Esophagus (tissue), 2 donors: Measurements from ENCODE around the gene JAM3. TPM values are rescaled to one million over a fixed set of nuclear protein-coding genes. Genes with fewer than 3 reads are reported as not detected.
"Not testable (repeated sequence)": the region's sequence is repeated elsewhere in the genome, so short reads cannot be mapped to it uniquely, and the experiment has no call there.

Experiments used
- H3K27ac ChIP-seq, 2 donors: one replicate each; pipeline ENCODE4 v1.5.1; 2013; ENCODE audit warnings: low read depth in 2 of 2, mild to moderate bottlenecking in 2 of 2, inconsistent platforms in 1 of 2, low read length in 1 of 2, moderate library complexity in 1 of 2
- H3K27me3 ChIP-seq, 2 donors: one replicate each; pipeline ENCODE4 v1.6.1; 2013; ENCODE audit warnings: low read length in 2 of 2, control low read depth in 1 of 2, mild to moderate bottlenecking in 1 of 2; ENCODE audit not compliant: insufficient read depth in 2 of 2, control insufficient read depth in 1 of 2
- H3K36me3 ChIP-seq, 2 donors: one replicate each; pipeline ENCODE4 v1.6.1; 2013; ENCODE audit warnings: low read length in 1 of 2; ENCODE audit not compliant: control insufficient read depth in 2 of 2, insufficient read depth in 2 of 2
- H3K4me1 ChIP-seq, 2 donors: one replicate each; pipeline ENCODE4 v1.6.1; 2013; ENCODE audit warnings: low read length in 1 of 2; ENCODE audit not compliant: control insufficient read depth in 2 of 2, insufficient read depth in 2 of 2
- H3K4me3 ChIP-seq, 2 donors: one replicate each; pipeline ENCODE4 v1.5.1; 2013; ENCODE audit warnings: low read length in 2 of 2, mild to moderate bottlenecking in 2 of 2, low read depth in 1 of 2, moderate library complexity in 1 of 2
- H3K9me3 ChIP-seq, 2 donors: one replicate each; pipeline ENCODE4 v1.6.1; 2013; ENCODE audit warnings: mild to moderate bottlenecking in 2 of 2, low read depth in 1 of 2, low read length in 1 of 2, moderate library complexity in 1 of 2; ENCODE audit not compliant: control insufficient read depth in 2 of 2, insufficient read depth in 1 of 2
- WGBS, 2 donors: extraction: QIAGEN DNeasy Blood & Tissue Kit; methylation state at CpG; one replicate each; pipeline ENCODE4 v1.1.7; 2013; 5-methylcytosine and 5-hydroxymethylcytosine counted together
- polyA plus RNA-seq, 2 donors: library from polyadenylated mRNA; stranded (reverse); fragments of 200-250 nt; gene quantifications; one replicate each; pipeline ENCODE4 v1.2.3, GENCODE V29; 2013
- donor health status: healthy with polysubstance abuse.
- donor health status: Bipolar disorder and iron deficiency.

JAM3 gene
- polyA plus RNA-seq, 2 donors, result 2.5 to 5.5 TPM

- not testable (repeated sequence) for H3K27me3 ChIP-seq, H3K27ac ChIP-seq, H3K4me3 ChIP-seq, H3K36me3 ChIP-seq, H3K9me3 ChIP-seq, H3K4me1 ChIP-seq
- 75 to 83% methylated on average over 8 of the region's 9 CpGs for WGBS, 2 donors
Observed at GRCh38 chr11:134092006-134092405, 23.1 kb downstream of the JAM3 start.

- Histone ChIP-seq H3K4me3 (no peak overlapping the region), H3K4me1 (no peaks in the 10 kb centered on the region), H3K36me3 (no peaks in the 10 kb centered on the region), H3K27me3 (no peaks in the 10 kb centered on the region), H3K27ac (no peak overlapping the region), H3K9me3 (no peaks in the 10 kb centered on the region)
- 85 to 89% methylated on average over 3 of the region's 3 CpGs for WGBS, 2 donors
Observed at GRCh38 chr11:134097166-134097565, 28.3 kb downstream of the JAM3 start.

- no peaks in the 10 kb centered on the region for H3K36me3 ChIP-seq
- H3K4me1 ChIP-seq, result no peaks in the 10 kb centered on the region
- no peaks in the 10 kb centered on the region for H3K9me3 ChIP-seq
- H3K27ac ChIP-seq, result no peak overlapping the region
- no peak overlapping the region for H3K4me3 ChIP-seq
- WGBS, 2 donors, result 84 to 90% methylated on average over 3 of the region's 3 CpGs
- no peaks in the 10 kb centered on the region for H3K27me3 ChIP-seq
Observed at GRCh38 chr11:134098566-134099184, 29.8 kb downstream of the JAM3 start.

- no peak overlapping the region for H3K4me3 ChIP-seq
- 80 to 87% methylated on average over 2 of the region's 2 CpGs for WGBS, 2 donors
- no peaks in the 10 kb centered on the region for H3K36me3 ChIP-seq
Observed at GRCh38 chr11:134100171-134100570, 31.3 kb downstream of the JAM3 start.

GRCh38 chr11:134101282-134101681, 32.4 kb downstream of the JAM3 start:
- no peaks in the 10 kb centered on the region for H3K36me3 ChIP-seq
- no peak overlapping the region for H3K4me3 ChIP-seq
- H3K9me3 ChIP-seq, result no peaks in the 10 kb centered on the region
- H3K4me1 ChIP-seq, result no peaks in the 10 kb centered on the region
- no peaks in the 10 kb centered on the region for H3K27me3 ChIP-seq
- H3K27ac ChIP-seq, result no peak overlapping the region

More at GRCh38 chr11:134100171-134100570, 31.3 kb downstream of the JAM3 start:
- H3K27me3 ChIP-seq, result no peaks in the 10 kb centered on the region
- H3K4me1 ChIP-seq, result no peaks in the 10 kb centered on the region
- H3K9me3 ChIP-seq, result no peaks in the 10 kb centered on the region
- no peak overlapping the region for H3K27ac ChIP-seq

GRCh38 chr11:134110252-134110815, 41.5 kb downstream of the JAM3 start:
- Histone ChIP-seq H3K27me3 (no peaks in the 10 kb centered on the region), H3K4me3 (no peak overlapping the region), H3K36me3 (no peaks in the 10 kb centered on the region), H3K9me3 (no peaks in the 10 kb centered on the region), H3K4me1 (no peaks in the 10 kb centered on the region), H3K27ac (no peak overlapping the region)
- WGBS, 2 donors, result 90 to 91% methylated on average over 5 of the region's 5 CpGs

GRCh38 chr11:134113787-134114186, 44.9 kb downstream of the JAM3 start:
- not testable (repeated sequence) for H3K4me1 ChIP-seq, H3K27ac ChIP-seq, H3K36me3 ChIP-seq, H3K4me3 ChIP-seq, H3K9me3 ChIP-seq, H3K27me3 ChIP-seq
- WGBS, 2 donors, result 96 to 100% methylated on average over 1 of the region's 1 CpG

GRCh38 chr11:134116210-134116609, 47.3 kb downstream of the JAM3 start:
- Histone ChIP-seq H3K4me3 (no peak overlapping the region), H3K9me3 (no peaks in the 10 kb centered on the region)
- 89% methylated on average over 1 of the region's 1 CpG for WGBS, 2 donors

GRCh38 chr11:134118006-134118405, 49.1 kb downstream of the JAM3 start:
- Histone ChIP-seq H3K9me3 (no peaks in the 10 kb centered on the region), H3K27ac (no peak overlapping the region), H3K36me3 (no peaks in the 10 kb centered on the region), H3K4me1 (no peaks in the 10 kb centered on the region), H3K27me3 (no peaks in the 10 kb centered on the region), H3K4me3 (no peak overlapping the region)

More at GRCh38 chr11:134116210-134116609, 47.3 kb downstream of the JAM3 start:
- H3K36me3 ChIP-seq, result no peaks in the 10 kb centered on the region
- H3K27ac ChIP-seq, result no peak overlapping the region
- no peaks in the 10 kb centered on the region for H3K4me1 ChIP-seq
- H3K27me3 ChIP-seq, result no peaks in the 10 kb centered on the region

- no peaks in the 10 kb centered on the region for H3K4me1 ChIP-seq
- no peaks in the 10 kb centered on the region for H3K9me3 ChIP-seq
- 68 to 80% methylated on average over 3 of the region's 3 CpGs for WGBS, 2 donors
- H3K36me3 ChIP-seq, result no peaks in the 10 kb centered on the region
- H3K27ac ChIP-seq, result no peak overlapping the region
- H3K4me3 ChIP-seq, result no peak overlapping the region
- H3K27me3 ChIP-seq, result no peaks in the 10 kb centered on the region
Observed at GRCh38 chr11:134119094-134119493, 50.2 kb downstream of the JAM3 start.
